ENCODE results near the gene SPOCD1.

SPOCD1 gene

DNA sequence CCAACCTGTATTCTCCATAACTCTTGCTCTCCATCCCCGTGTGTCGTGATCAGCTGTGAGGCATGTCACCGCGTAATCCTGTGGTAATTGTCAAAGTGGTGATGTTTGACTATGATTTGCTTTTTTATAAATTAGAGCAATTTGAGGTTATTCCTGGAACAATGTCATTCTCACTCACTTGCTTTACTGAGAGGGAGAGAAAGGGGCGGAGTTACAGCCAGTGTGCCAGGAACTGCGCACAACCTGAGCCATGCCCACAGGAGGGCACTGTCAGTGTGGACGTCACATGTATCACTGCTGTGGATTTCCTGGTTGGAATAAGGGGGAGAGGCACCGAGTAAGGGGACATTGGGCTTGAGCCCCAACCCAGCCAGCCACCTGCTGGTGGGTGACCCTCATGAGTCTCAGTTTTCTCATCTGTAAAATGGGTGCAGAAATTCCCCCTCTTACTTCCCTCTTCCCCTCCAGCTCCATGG lies 58.6 kb downstream of the SPOCD1 start:
- TF ChIP-seq, protein P1, sequence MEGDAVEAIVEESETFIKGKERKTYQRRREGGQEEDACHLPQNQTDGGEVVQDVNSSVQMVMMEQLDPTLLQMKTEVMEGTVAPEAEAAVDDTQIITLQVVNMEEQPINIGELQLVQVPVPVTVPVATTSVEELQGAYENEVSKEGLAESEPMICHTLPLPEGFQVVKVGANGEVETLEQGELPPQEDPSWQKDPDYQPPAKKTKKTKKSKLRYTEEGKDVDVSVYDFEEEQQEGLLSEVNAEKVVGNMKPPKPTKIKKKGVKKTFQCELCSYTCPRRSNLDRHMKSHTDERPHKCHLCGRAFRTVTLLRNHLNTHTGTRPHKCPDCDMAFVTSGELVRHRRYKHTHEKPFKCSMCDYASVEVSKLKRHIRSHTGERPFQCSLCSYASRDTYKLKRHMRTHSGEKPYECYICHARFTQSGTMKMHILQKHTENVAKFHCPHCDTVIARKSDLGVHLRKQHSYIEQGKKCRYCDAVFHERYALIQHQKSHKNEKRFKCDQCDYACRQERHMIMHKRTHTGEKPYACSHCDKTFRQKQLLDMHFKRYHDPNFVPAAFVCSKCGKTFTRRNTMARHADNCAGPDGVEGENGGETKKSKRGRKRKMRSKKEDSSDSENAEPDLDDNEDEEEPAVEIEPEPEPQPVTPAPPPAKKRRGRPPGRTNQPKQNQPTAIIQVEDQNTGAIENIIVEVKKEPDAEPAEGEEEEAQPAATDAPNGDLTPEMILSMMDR (IDR thresholded peaks at IDR 0.05; ENCODE audit: borderline replicate concordance, insufficient read depth, low read depth, low read length): 0 out of 2 replicates have a peak, but pooled peaks have one; percentile 14
- H3K4me3 ChIP-seq (ENCODE audit: low read depth, low read length): no peak overlapping the region

DNA sequence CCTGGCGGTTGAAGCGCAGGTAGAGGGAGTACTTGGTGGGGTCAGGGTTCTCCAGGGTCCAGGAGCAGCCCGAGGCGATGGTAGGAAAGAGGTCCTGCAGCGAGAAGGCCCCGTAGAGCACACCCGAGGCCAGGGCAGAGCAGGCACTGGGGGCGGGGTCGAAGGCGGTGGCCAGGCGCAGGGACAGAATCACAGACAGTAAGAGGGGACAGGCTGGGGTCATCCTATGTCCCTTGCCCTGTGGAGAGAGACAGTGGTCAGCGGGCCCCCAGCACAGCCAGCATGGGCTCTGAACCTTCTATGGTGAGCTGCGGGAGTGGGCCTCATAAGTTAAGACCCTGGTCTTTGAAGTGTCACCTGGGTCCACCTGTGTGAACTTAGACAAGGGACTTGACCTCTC lies 59.2 kb downstream of the SPOCD1 start:
- TF ChIP-seq, protein P1 (IDR thresholded peaks at IDR 0.05; ENCODE audit: borderline replicate concordance, insufficient read depth, low read depth, low read length): no peak
- no peak overlapping the region for H3K4me3 ChIP-seq (ENCODE audit: low read depth, low read length)

DNA sequence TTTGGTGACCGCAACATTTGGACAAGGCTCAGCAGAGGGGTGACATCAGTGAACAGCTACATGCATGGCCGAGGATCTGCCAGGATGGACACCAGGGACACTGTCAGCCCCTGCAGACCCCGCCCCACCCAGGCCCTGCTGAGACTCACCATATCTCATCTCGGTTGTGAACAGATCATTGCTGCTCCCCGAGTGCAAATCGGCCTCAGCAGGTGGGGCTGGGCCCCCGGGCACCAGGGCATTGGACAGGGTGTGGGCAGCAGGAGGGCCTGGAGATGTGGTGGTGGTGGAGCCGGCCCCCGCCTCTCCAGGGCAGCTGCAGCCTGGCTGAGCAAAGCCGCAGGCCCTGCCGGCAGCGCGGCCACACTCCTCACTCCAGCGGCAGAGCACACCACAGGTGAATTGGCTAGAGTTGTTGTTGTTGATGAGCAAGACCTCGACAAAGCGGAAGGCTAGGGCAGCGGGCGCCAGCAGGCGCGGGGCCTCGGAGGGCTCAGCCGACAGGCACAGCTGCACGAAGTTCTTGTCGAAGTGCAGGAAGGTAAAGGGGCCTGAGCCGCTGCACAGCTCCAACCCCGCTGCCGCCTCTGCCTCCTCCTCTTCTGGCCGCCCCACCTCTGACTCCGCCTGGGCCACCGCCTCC lies 59.9 kb downstream of the SPOCD1 start:
- TF ChIP-seq, protein P1 (IDR thresholded peaks at IDR 0.05; ENCODE audit: borderline replicate concordance, insufficient read depth, low read depth, low read length): no peak
- no peak overlapping the region for H3K4me3 ChIP-seq (ENCODE audit: low read depth, low read length)

DNA sequence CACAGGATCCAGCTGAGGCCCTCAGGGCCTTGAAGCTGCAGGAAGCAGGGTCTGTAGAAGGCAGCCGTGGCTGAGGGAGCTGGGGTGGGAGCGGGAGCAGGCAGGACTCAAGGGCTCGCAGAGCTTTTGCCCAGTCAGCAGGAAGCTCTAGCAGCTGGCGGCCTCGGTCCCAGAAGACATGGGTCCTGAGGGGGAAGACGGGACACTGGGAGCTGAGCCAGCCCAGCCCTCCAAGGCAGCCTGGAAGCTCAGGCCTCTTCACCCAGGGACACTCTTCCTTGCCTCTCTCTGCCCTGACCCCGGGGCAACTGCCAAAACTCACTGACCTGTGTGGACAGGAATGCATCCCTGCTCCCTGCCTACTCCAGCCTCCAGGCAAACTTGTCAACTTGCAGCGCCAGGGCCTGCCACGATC lies 60.6 kb downstream of the SPOCD1 start:
- TF ChIP-seq, protein P1 (IDR thresholded peaks at IDR 0.05; ENCODE audit: borderline replicate concordance, insufficient read depth, low read depth, low read length): no peak
- no peak overlapping the region for H3K4me3 ChIP-seq (ENCODE audit: low read depth, low read length)

DNA sequence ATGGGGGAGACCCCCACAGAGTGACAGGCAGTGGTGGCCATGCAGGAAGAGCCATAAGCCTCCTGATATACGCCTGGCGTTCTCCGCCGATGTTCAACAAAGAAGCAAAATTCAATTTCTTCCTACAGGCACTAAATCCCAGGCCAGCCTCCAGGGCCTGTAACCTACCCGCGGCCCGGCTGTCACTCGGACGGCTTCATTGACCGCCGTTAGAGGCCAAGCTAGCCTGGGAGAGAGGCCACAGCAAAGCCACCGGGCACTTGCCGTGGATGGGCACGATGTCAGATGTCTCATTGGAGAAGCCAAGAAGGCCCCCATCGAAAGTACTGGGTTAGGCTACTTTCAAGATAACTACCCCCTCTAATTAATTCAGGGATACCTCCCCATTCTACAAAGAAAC lies 61.4 kb downstream of the SPOCD1 start:
- H3K4me3 ChIP-seq (ENCODE audit: low read depth, low read length): no peak overlapping the region
- TF ChIP-seq, protein P1 (IDR thresholded peaks at IDR 0.05; ENCODE audit: borderline replicate concordance, insufficient read depth, low read depth, low read length): no peak

DNA sequence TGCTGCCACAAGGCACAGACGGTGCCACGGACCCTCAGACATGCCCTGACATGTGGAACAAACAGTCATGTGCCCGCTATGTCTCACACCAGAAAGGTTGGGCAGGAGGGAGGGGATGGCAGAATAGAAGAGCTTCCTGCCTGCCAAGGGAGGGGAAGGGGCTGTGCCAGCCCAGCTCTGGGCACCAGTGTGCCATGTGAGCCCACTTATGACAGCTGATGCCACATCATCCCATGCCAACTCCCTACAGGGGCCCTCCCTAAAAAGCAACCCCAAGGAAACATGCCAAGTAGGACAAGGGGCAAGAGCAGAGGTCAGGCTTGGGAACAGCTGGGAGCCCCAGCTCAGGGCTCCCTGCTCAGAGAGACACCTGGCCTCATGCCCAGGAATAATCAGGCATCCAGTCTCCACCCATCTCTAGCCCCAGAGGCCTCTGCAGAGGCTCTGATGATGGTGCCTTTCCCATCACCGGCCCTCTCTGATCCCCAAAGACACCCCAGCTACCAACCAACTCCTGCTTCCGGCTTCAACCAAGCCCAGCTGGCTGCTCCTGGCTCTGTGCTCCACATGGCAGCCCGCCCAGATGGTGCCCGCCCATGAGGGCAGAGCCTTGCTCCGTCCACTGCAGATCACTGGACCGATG lies 62.0 kb downstream of the SPOCD1 start:
- TF ChIP-seq, protein P1 (IDR thresholded peaks at IDR 0.05; ENCODE audit: borderline replicate concordance, insufficient read depth, low read depth, low read length): no peak

DNA sequence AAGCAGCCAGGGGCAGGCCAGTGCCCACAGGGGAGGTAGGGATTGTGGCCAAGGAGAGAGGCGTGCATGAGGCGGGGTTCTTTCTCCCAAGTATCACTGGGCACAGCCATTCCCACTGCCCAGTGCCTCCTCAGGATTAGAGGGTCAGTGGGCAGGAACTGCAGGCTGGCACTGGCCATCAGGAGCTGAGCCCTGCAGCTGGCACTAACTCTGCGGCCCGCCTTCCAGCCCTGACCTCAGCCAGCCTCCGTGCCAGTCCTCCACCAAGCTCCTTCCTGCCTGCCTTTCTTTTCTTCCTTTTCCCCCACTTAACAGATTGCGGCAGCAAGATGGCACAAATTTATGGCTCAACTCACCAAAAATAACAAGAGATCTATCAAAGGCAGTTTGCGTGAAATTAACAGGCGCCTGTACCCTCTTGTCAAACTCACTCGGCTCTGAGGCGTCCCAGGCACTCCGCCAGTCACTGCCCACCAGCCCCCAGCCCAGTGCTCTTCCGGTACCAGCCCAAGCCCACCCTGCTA lies 62.8 kb downstream of the SPOCD1 start:
- no peak overlapping the region for H3K4me3 ChIP-seq (ENCODE audit: low read depth, low read length)
- TF ChIP-seq, protein P1 (IDR thresholded peaks at IDR 0.05; ENCODE audit: borderline replicate concordance, insufficient read depth, low read depth, low read length): no peak

More for the DNA sequence above, 62.0 kb downstream of the SPOCD1 start:
- H3K4me3 ChIP-seq (ENCODE audit: low read depth, low read length): no peak overlapping the region
